ENCODE results near the gene MROH7. TPM values are rescaled to one million over a fixed set of nuclear protein-coding genes. Genes with fewer than 3 reads are reported as not detected.

Gene MROH7
- total and polyA plus RNA-seq, 2 of the 13 experiments (the other 11 are each of a cell fraction or from before 2014, with no cell fraction given): 0.09 TPM

DNA sequence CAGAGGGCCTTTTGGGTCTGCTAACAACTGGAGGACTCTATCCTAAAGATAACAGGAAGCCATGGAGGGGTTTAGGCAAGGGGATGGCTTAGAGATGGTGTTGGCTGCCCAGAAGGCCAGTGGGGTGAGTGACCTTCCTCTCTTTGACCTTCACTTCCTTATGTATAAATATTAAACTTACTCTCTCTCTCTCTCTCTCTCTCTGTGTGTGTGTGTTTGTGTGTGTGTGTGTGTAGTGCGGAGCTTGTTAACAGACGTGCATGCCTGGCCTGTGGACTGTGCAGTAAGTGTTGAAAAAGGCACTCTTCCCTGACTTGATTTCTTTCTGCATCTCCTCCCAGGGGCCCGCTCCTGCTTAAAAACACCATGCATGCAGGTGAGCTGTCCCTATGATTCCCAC is 10.0 kb downstream of the MROH7 start (continued):
- no peak for TF ChIP-seq PAXIP1 (CRISPR knock-in tag; conservative IDR thresholded peaks at IDR 0.05)
- no peak for TF ChIP-seq ZNF3 (CRISPR knock-in tag; IDR thresholded peaks at IDR 0.05)
- TF ChIP-seq DDIT3 (CRISPR knock-in tag; IDR thresholded peaks at IDR 0.05): no peak
- TF ChIP-seq GABPB1 (CRISPR knock-in tag; IDR thresholded peaks at IDR 0.05): no peak
- TF ChIP-seq, protein P1, sequence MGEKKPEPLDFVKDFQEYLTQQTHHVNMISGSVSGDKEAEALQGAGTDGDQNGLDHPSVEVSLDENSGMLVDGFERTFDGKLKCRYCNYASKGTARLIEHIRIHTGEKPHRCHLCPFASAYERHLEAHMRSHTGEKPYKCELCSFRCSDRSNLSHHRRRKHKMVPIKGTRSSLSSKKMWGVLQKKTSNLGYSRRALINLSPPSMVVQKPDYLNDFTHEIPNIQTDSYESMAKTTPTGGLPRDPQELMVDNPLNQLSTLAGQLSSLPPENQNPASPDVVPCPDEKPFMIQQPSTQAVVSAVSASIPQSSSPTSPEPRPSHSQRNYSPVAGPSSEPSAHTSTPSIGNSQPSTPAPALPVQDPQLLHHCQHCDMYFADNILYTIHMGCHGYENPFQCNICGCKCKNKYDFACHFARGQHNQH (CRISPR knock-in tag; IDR thresholded peaks at IDR 0.05): no peak
- TF ChIP-seq SP5 (CRISPR knock-in tag; IDR thresholded peaks at IDR 0.05; ENCODE audit: borderline replicate concordance, low read depth): no peak
- TF ChIP-seq EP300 (IDR thresholded peaks at IDR 0.05; ENCODE audit: low read depth in 2 of 2, low read length in 2 of 2): no peak
- TF ChIP-seq EP300 (CRISPR knock-in tag; IDR thresholded peaks at IDR 0.05; ENCODE audit: borderline replicate concordance): no peak
- no peak for TF ChIP-seq STAT5B (CRISPR knock-in tag; IDR thresholded peaks at IDR 0.05)
- no peak for TF ChIP-seq ATF3 (CRISPR knock-in tag; IDR thresholded peaks at IDR 0.05)
- TF ChIP-seq NCOR1 (IDR thresholded peaks at IDR 0.05; ENCODE audit: borderline replicate concordance, low read length): 0 out of 2 replicates have a peak, but pooled peaks have one; percentile 21
- no peak for TF ChIP-seq ZNF329 (CRISPR knock-in tag; IDR thresholded peaks at IDR 0.05; ENCODE audit: low read depth)
- TF ChIP-seq KMT2A (CRISPR knock-in tag; IDR thresholded peaks at IDR 0.05): no peak
- TF ChIP-seq, protein P2, sequence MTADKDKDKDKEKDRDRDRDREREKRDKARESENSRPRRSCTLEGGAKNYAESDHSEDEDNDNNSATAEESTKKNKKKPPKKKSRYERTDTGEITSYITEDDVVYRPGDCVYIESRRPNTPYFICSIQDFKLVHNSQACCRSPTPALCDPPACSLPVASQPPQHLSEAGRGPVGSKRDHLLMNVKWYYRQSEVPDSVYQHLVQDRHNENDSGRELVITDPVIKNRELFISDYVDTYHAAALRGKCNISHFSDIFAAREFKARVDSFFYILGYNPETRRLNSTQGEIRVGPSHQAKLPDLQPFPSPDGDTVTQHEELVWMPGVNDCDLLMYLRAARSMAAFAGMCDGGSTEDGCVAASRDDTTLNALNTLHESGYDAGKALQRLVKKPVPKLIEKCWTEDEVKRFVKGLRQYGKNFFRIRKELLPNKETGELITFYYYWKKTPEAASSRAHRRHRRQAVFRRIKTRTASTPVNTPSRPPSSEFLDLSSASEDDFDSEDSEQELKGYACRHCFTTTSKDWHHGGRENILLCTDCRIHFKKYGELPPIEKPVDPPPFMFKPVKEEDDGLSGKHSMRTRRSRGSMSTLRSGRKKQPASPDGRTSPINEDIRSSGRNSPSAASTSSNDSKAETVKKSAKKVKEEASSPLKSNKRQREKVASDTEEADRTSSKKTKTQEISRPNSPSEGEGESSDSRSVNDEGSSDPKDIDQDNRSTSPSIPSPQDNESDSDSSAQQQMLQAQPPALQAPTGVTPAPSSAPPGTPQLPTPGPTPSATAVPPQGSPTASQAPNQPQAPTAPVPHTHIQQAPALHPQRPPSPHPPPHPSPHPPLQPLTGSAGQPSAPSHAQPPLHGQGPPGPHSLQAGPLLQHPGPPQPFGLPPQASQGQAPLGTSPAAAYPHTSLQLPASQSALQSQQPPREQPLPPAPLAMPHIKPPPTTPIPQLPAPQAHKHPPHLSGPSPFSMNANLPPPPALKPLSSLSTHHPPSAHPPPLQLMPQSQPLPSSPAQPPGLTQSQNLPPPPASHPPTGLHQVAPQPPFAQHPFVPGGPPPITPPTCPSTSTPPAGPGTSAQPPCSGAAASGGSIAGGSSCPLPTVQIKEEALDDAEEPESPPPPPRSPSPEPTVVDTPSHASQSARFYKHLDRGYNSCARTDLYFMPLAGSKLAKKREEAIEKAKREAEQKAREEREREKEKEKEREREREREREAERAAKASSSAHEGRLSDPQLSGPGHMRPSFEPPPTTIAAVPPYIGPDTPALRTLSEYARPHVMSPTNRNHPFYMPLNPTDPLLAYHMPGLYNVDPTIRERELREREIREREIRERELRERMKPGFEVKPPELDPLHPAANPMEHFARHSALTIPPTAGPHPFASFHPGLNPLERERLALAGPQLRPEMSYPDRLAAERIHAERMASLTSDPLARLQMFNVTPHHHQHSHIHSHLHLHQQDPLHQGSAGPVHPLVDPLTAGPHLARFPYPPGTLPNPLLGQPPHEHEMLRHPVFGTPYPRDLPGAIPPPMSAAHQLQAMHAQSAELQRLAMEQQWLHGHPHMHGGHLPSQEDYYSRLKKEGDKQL (CRISPR knock-in tag; IDR thresholded peaks at IDR 0.05; ENCODE audit: low read depth): no peak
- TF ChIP-seq MAFG (CRISPR knock-in tag; IDR thresholded peaks at IDR 0.05): no peak
- no peak for TF ChIP-seq MLX (CRISPR knock-in tag; IDR thresholded peaks at IDR 0.05)
- no peak for TF ChIP-seq TFAP4 (IDR thresholded peaks at IDR 0.05; ENCODE audit: borderline replicate concordance, low read depth)
- no peak for TF ChIP-seq MEF2D (CRISPR knock-in tag; IDR thresholded peaks at IDR 0.05)
- TF ChIP-seq TBX2 (CRISPR knock-in tag; IDR thresholded peaks at IDR 0.05; ENCODE audit: borderline replicate concordance): no peak

All from HepG2 (cell line).